Measurements from ENCODE around the gene GPSM3. TPM values are rescaled to one million over a fixed set of nuclear protein-coding genes. Genes with fewer than 3 reads are reported as not detected.

Gene GPSM3
- total RNA-seq, 1 donor from 2014 or later, result 16.2 TPM

GRCh38 chr6:32171234-32171633 lies 21.2 kb downstream of the GPSM3 start:
- TF ChIP-seq POLR2A (IDR thresholded peaks at IDR 0.05), result no peak
- peaks cover 0 to 45% of the 10 kb centered on the region in 2 donors for H3K36me3 ChIP-seq
- H3K4me1 ChIP-seq, result peaks cover 17% of the 10 kb centered on the region
- intact Hi-C loops (cut with DNase I), result loop anchor here (10.0 kb wide), 1 partner anchor 46 kb away; the partner anchor contains the start of gene ATF6B
- H3K27me3 ChIP-seq, result no peaks in the 10 kb centered on the region
- H3K27ac ChIP-seq, result no peak overlapping the region
- DNase-seq (ENCODE audit: extremely low spot score in 2 of 2), result no peak
- H3K4me3 ChIP-seq, result no peak overlapping the region
- no peaks in the 10 kb centered on the region for H3K9me3 ChIP-seq

- H3K27me3 ChIP-seq, result no peaks in the 10 kb centered on the region
- no peaks in the 10 kb centered on the region for H3K9me3 ChIP-seq
- H3K4me1 ChIP-seq, result peaks cover 12% of the 10 kb centered on the region
- TF ChIP-seq POLR2AphosphoS5 (IDR thresholded peaks at IDR 0.05; ENCODE audit: insufficient read depth in 1 of 2, low read depth in 1 of 2) (no peak), POLR2A (IDR thresholded peaks at IDR 0.05) (no peak)
- TF ChIP-seq, protein P1, sequence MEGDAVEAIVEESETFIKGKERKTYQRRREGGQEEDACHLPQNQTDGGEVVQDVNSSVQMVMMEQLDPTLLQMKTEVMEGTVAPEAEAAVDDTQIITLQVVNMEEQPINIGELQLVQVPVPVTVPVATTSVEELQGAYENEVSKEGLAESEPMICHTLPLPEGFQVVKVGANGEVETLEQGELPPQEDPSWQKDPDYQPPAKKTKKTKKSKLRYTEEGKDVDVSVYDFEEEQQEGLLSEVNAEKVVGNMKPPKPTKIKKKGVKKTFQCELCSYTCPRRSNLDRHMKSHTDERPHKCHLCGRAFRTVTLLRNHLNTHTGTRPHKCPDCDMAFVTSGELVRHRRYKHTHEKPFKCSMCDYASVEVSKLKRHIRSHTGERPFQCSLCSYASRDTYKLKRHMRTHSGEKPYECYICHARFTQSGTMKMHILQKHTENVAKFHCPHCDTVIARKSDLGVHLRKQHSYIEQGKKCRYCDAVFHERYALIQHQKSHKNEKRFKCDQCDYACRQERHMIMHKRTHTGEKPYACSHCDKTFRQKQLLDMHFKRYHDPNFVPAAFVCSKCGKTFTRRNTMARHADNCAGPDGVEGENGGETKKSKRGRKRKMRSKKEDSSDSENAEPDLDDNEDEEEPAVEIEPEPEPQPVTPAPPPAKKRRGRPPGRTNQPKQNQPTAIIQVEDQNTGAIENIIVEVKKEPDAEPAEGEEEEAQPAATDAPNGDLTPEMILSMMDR (IDR thresholded peaks at IDR 0.05), result no peak
- DNase-seq (ENCODE audit: extremely low spot score in 2 of 2), result no peak
- intact Hi-C loops (cut with DNase I), result loop anchor here (10.0 kb wide), 1 partner anchor 45 kb away; the partner anchor contains the start of gene ATF6B
- H3K27ac ChIP-seq, result no peak overlapping the region
- peaks cover 0 to 51% of the 10 kb centered on the region in 2 donors for H3K36me3 ChIP-seq
- H3K4me3 ChIP-seq, result no peak overlapping the region
Observed at GRCh38 chr6:32170294-32170693, 22.1 kb downstream of the GPSM3 start.

GRCh38 chr6:32168807-32169591 lies 23.4 kb downstream of the GPSM3 start:
- no peaks in the 10 kb centered on the region for H3K9me3 ChIP-seq
- H3K27me3 ChIP-seq, result no peaks in the 10 kb centered on the region
- no peak for DNase-seq (ENCODE audit: extremely low spot score in 2 of 2)
- intact Hi-C loops (cut with DNase I), result no loop called here
- no peak overlapping the region for H3K4me3 ChIP-seq
- H3K36me3 ChIP-seq, result peaks cover 0 to 51% of the 10 kb centered on the region in 2 donors
- TF ChIP-seq, protein P1 (IDR thresholded peaks at IDR 0.05), result no peak
- TF ChIP-seq POLR2AphosphoS5 (IDR thresholded peaks at IDR 0.05; ENCODE audit: insufficient read depth in 1 of 2, low read depth in 1 of 2) (no peak), POLR2A (IDR thresholded peaks at IDR 0.05) (no peak)
- no peak overlapping the region for H3K27ac ChIP-seq
- no peaks in the 10 kb centered on the region for H3K4me1 ChIP-seq

GRCh38 chr6:32168350-32168749 lies 24.1 kb downstream of the GPSM3 start:
- H3K4me1 ChIP-seq, result no peaks in the 10 kb centered on the region
- intact Hi-C loops (cut with DNase I), result no loop called here
- no peak overlapping the region for H3K27ac ChIP-seq
- TF ChIP-seq POLR2A (IDR thresholded peaks at IDR 0.05) (no peak), POLR2AphosphoS5 (IDR thresholded peaks at IDR 0.05; ENCODE audit: insufficient read depth in 1 of 2, low read depth in 1 of 2) (no peak)
- TF ChIP-seq, protein P1 (IDR thresholded peaks at IDR 0.05), result no peak
- no peak for DNase-seq (ENCODE audit: extremely low spot score in 2 of 2)
- no peaks in the 10 kb centered on the region for H3K27me3 ChIP-seq
- H3K4me3 ChIP-seq, result no peak overlapping the region
- H3K36me3 ChIP-seq, result peaks cover 0 to 52% of the 10 kb centered on the region in 2 donors
- no peaks in the 10 kb centered on the region for H3K9me3 ChIP-seq

GRCh38 chr6:32167761-32168262 lies 24.6 kb downstream of the GPSM3 start:
- H3K27me3 ChIP-seq, result no peaks in the 10 kb centered on the region
- H3K27ac ChIP-seq, result no peak overlapping the region
- H3K4me1 ChIP-seq, result no peaks in the 10 kb centered on the region
- H3K9me3 ChIP-seq, result no peaks in the 10 kb centered on the region
- peaks cover 0 to 58% of the 10 kb centered on the region in 2 donors for H3K36me3 ChIP-seq
- no peak for TF ChIP-seq POLR2A (IDR thresholded peaks at IDR 0.05)
- TF ChIP-seq, protein P1 (IDR thresholded peaks at IDR 0.05), result no peak
- intact Hi-C loops (cut with DNase I), result no loop called here
- no peak for DNase-seq (ENCODE audit: extremely low spot score in 2 of 2)
- H3K4me3 ChIP-seq, result no peak overlapping the region

All from vagina (tissue), 2 donors.